MM.1S (cell line): ENCODE measurements around the gene SLCO3A1.

Experiments used
- DNase-seq: peaks from one replicate; pipeline ENCODE4 v3.0.0-alpha.2; 2015
- H2AFZ ChIP-seq: fragments of 300-600 bp; sonication (generic); 2 replicates; pipeline ENCODE4 v1.6.0; 2016; ENCODE audit warnings: antibody characterized with exemption, low read length
- H3F3A ChIP-seq: fragments of 300-600 bp; sonication (generic); 2 replicates; pipeline ENCODE4 v1.6.1; 2016; ENCODE audit warnings: mild to moderate bottlenecking, antibody characterized with exemption, low read length, moderate library complexity, mixed read lengths; ENCODE audit not compliant: insufficient read depth
- H3K27ac ChIP-seq: fragments of 300-600 bp; sonication (generic); 2 replicates; pipeline ENCODE4 v1.5.1; 2016; ENCODE audit warnings: mild to moderate bottlenecking, low read length
- H3K27me3 ChIP-seq: fragments of 300-600 bp; sonication (generic); replicated peaks from 2 replicates; pipeline ENCODE4 v1.6.0; 2016; ENCODE audit warnings: low read length; ENCODE audit not compliant: insufficient read depth
- H3K36me3 ChIP-seq: fragments of 300-600 bp; sonication (generic); replicated peaks from 2 replicates; pipeline ENCODE4 v1.6.1; 2016; ENCODE audit warnings: mild to moderate bottlenecking, low read length, mixed read lengths; ENCODE audit not compliant: insufficient read depth
- H3K4me1 ChIP-seq: fragments of 300-600 bp; sonication (generic); 2 replicates; pipeline ENCODE4 v1.6.1; 2016; ENCODE audit warnings: low read length, mixed read lengths
- H3K4me2 ChIP-seq: fragments of 300-600 bp; sonication (generic); 2 replicates; pipeline ENCODE4 v1.6.0; 2016; ENCODE audit warnings: low read depth, low read length
- H3K4me3 ChIP-seq: fragments of 300-600 bp; sonication (generic); 2 replicates; pipeline ENCODE4 v1.5.1; 2016; ENCODE audit warnings: low read length, mixed read lengths
- H3K79me2 ChIP-seq: fragments of 300-600 bp; sonication (generic); 2 replicates; pipeline ENCODE4 v1.6.1; 2016; ENCODE audit warnings: mixed run types, low read length, mixed read lengths
- H3K9ac ChIP-seq: fragments of 300-600 bp; sonication (generic); 2 replicates; pipeline ENCODE4 v1.6.1; 2016; ENCODE audit warnings: low read length, mixed read lengths
- H3K9me2 ChIP-seq: fragments of 300-600 bp; sonication (generic); replicated peaks from 2 replicates; pipeline ENCODE4 v1.6.1; 2016; ENCODE audit warnings: mild to moderate bottlenecking, low read length, mixed read lengths; ENCODE audit not compliant: insufficient read depth
- H3K9me3 ChIP-seq: fragments of 300-600 bp; sonication (generic); replicated peaks from 2 replicates; pipeline ENCODE4 v1.6.1; 2016; ENCODE audit warnings: mild to moderate bottlenecking, low read length, mixed read lengths; ENCODE audit not compliant: insufficient read depth
- H4K20me1 ChIP-seq: fragments of 300-600 bp; sonication (generic); 2 replicates; pipeline ENCODE4 v1.6.1; 2016; ENCODE audit warnings: mild to moderate bottlenecking, low read length, moderate library complexity, mixed read lengths; ENCODE audit not compliant: insufficient read depth
- CTCF ChIP-seq: fragments of 300-600 bp; sonication (generic); IDR thresholded peaks from 2 replicates; pipeline ENCODE4 v1.5.1; 2016; ENCODE audit warnings: antibody characterized with exemption, low read length, mixed read lengths
- EZH2 ChIP-seq: fragments of 300-600 bp; sonication (generic); optimal IDR thresholded peaks from 2 replicates; pipeline ENCODE3; 2017; ENCODE audit warnings: low read depth, mild to moderate bottlenecking, antibody characterized with exemption, low read length, mixed read lengths
- EZH2phosphoT487 ChIP-seq: fragments of 300-600 bp; sonication (generic); IDR thresholded peaks from 2 replicates; pipeline ENCODE4 v1.6.1; 2018; ENCODE audit warnings: antibody characterized with exemption, low read length

Gene SLCO3A1

GRCh38 chr15:91970142-91970541 lies 116.6 kb downstream of the SLCO3A1 start:
- H3K27ac ChIP-seq: no peak overlapping the region
- H4K20me1 ChIP-seq: no peaks in the 10 kb centered on the region
- H3F3A ChIP-seq: no peaks in the 10 kb centered on the region
- no peaks in the 10 kb centered on the region for H3K4me1 ChIP-seq
- DNase-seq: no peak
- no peak overlapping the region for H2AFZ ChIP-seq
- TF ChIP-seq CTCF (no peak), EZH2 (no peak), EZH2phosphoT487 (no peak)
- no peaks in the 10 kb centered on the region for H3K36me3 ChIP-seq
- H3K4me3 ChIP-seq: no peak overlapping the region
- no peak overlapping the region for H3K9ac ChIP-seq
- no peaks in the 10 kb centered on the region for H3K9me3 ChIP-seq
- no peaks in the 10 kb centered on the region for H3K79me2 ChIP-seq
- H3K4me2 ChIP-seq: no peak overlapping the region
- H3K9me2 ChIP-seq: no peaks in the 10 kb centered on the region
- H3K27me3 ChIP-seq: no peaks in the 10 kb centered on the region

GRCh38 chr15:91973481-91973880 lies 120.0 kb downstream of the SLCO3A1 start:
- Histone ChIP-seq H3K27me3 (no peaks in the 10 kb centered on the region), H4K20me1 (no peaks in the 10 kb centered on the region), H3K9me3 (no peaks in the 10 kb centered on the region), H3K79me2 (no peaks in the 10 kb centered on the region), H2AFZ (no peak overlapping the region), H3K4me2 (no peak overlapping the region), H3K4me3 (no peak overlapping the region), H3K36me3 (no peaks in the 10 kb centered on the region), H3K9me2 (no peaks in the 10 kb centered on the region), H3K4me1 (no peaks in the 10 kb centered on the region), H3K27ac (no peak overlapping the region), H3F3A (no peaks in the 10 kb centered on the region), H3K9ac (no peak overlapping the region)
- no peak for DNase-seq
- TF ChIP-seq CTCF (no peak), EZH2 (no peak), EZH2phosphoT487 (no peak)

GRCh38 chr15:91974321-91974720 lies 120.8 kb downstream of the SLCO3A1 start:
- Histone ChIP-seq H3K4me2 (no peak overlapping the region), H2AFZ (no peak overlapping the region), H3F3A (no peaks in the 10 kb centered on the region), H3K4me3 (no peak overlapping the region), H3K36me3 (no peaks in the 10 kb centered on the region), H3K9me2 (no peaks in the 10 kb centered on the region), H3K9me3 (no peaks in the 10 kb centered on the region), H3K27me3 (no peaks in the 10 kb centered on the region), H3K9ac (no peak overlapping the region), H3K27ac (no peak overlapping the region), H3K4me1 (no peaks in the 10 kb centered on the region), H4K20me1 (no peaks in the 10 kb centered on the region), H3K79me2 (no peaks in the 10 kb centered on the region)
- TF ChIP-seq CTCF (no peak), EZH2phosphoT487 (no peak), EZH2 (no peak)
- DNase-seq: no peak
